ENCODE data around the gene KLF12. TPM values are rescaled to one million over a fixed set of nuclear protein-coding genes. Genes with fewer than 3 reads are reported as not detected.

KLF12 gene
- total RNA-seq, 1 experiment from 2014 or later: 7.7 TPM

DNA sequence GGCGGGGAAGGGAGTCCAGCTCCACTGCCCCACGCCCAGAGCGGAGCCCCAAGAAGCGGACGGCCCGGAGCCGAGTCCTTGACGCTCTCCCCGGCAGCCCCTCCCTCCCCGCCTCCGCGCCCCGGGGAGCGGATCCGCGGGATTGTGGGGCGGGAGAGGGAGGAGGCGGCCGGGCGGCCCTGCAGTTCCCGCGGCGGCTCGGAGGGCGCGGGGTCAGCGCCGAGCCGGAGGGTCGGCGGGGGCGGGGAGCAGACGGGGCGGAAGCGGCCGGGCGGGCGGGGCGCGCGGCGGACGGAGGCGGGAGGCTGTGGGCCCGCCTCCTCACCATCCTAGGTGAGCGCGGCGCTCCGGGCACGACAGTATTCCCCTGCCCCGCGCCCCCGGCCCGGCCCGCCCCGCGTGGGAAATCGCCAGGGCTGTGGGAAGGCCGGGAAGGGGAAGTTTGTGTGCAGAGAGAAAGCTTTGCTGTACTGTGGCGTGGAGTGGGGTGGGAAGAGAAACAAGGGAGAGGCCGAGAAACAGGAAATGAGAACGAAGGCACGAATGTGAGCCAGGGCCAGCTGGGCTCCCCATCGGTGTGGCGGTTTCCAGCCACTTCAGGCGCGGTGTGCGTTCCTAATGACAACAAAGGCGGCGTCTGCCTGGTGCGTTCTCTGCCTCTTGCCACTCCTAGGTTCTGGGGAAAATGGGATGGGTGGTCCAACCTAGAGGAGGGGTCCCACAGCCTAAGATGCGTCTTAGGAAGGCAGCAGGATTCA, 1.3 kb upstream of the KLF12 start:
- peak; percentile 56 for DNase-seq (ENCODE audit: low read depth)

DNA sequence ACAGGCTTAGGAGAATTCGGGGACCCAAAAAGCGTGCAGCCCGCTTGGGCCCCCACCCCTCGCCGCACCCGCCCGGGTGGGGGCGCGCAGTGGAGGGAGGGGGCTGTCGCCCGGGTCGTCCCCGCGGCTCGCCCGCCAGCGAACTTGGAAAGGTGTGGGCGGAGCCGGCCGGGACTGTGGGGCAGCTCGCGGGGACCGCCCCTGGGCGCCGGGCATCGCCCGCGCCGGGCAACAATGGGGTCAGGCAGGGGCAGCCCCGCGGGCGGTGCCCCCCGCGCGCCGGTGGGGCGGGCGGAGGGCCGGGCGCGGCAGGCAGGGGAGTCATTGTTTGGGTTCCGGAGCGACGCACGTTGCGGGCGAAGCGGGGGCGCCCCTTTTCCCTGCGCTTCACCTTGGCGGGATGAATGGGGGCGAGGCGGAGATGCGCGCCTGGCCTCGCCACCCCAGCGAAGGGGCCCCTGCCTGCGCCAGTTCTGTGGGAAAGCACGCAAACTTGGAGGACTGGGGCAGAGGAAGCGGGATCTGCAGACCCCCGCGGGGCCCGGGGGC, 647 bp upstream of the KLF12 start:
- peak; percentile 56 for DNase-seq (ENCODE audit: low read depth)

DNA sequence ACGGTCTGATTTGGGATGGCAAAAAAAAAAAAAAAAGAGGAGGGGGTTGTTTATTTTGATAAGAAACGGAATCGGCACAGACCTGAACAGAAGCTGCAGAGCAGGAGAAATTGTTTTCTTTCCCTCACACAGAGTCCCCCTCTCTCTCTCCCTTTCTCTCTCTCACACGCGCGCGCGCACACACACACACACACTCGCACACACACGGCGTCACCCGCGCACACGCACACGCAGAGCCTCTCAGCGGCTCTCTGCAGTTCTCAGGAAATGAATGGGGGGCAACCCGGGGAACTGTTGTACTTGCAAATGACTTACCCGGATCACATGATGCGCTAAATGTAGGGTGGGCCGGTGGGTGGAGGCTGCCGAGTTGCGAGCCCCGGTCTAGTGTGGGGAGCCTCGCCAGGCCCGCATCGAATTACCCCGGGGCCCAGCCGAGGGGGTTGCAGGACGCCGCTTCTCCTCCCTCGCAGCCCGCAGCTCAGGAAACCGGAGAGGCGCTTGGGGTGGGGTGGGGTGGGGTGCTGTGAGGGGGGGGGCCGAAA, 475 bp downstream of the KLF12 start:
- peak; percentile 91 for DNase-seq (ENCODE audit: low read depth)

- DNase-seq (ENCODE audit: low read depth): peak; percentile 31
These were observed 1.2 kb downstream of the KLF12 start for GRCh38 chr13:74132776-74133656.

- no peak for DNase-seq (ENCODE audit: low read depth)
These were observed 1.9 kb downstream of the KLF12 start for GRCh38 chr13:74132152-74132775.

DNA sequence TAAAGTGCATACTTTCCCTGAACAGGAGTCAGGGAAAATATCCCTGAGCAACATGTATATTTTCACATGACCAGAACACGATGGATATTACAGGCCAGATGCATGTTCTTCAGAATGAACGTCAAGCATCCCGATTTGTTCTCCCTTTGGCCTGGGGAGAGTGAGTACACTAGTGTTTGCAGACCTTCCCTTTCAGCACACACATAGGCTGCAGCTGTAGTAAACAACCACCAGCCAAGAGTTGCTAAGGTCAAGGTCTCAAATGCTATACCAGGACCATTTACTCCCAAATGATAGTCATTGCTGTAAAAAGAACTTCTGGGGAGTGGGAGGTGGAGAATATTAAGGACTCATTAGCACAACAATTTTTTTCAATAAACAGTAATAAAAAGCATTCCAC, 3.0 kb downstream of the KLF12 start:
- no peak for DNase-seq (ENCODE audit: low read depth)

DNA sequence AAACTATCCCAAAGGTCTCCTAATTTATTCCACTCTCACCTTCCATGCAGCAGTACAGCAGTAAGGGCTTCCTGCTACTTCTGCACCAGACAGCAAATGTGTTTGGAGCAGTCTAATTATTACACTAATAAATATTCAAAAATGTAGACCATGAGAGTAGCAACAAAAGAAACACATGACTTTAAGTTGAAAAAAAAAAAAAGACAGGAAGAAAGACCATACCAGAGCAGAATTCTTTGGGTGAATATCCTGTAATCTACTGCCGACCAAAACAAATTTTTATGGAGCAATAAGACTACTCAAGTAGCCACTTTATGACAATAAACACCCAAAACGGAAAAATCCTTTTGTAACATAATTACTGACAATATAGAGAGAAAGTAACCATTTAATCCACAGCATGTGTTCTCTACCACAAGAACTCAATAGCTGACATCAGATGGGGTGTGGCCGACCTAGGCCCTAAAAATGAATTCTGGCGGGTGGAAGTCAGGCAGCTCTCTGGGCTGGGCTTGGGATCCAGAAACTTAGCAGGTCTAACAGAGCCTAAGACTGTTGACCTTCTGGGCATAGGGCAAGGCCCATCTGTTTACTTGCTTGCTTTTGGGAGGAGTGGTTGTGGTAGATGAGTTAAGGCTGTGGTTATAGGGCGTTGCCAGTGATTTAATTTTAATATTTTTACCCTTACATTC, 4.6 kb downstream of the KLF12 start:
- DNase-seq (ENCODE audit: low read depth): no peak

DNA sequence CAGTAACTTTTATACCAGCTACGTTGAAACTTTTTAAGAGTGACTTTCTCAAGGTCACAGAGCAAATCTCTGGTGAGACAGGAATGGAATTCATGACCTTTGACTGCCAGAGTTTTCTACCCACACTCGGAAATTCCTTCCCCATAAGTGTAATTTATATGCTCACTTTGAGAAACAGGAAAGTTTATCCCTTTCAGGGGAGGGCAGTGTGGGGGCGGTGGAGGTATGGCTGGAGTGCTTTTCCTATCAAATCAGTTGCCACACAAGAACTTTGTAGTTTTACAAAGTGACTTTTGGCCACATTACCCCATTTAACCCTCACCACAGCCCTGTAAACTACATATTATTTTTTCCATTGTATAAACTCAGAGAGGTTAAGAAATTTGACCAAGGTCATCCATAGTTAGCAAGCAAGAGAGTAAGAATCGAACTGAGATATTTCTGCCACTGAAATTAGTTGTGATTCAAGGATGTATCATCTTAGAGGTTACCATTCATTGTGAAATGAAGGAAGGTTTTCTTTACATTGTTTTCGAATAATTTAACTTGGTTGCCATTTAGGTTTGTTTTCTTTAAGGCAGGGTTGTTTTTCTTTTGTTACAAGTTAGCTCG, 5.9 kb downstream of the KLF12 start:
- DNase-seq (ENCODE audit: low read depth): peak; percentile 54

DNA sequence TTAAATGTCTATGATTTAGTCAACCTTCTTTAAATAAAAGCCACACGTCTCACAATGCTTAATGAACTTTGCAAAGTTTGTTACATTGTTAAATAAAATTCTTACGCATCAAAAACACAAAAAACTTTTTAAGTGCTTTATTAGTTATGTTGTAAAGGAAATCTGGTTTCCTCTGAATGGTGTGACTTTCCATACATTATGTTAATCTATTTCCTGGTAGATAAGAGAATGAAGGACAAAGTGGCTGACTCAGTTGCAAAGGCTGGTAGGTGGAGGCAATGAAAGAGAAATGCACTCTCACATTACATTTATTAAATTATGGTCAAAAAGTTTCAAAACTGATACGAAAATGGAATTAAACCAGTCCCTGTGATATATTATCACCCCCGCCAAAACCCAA, 15.9 kb downstream of the KLF12 start:
- DNase-seq (ENCODE audit: low read depth): no peak

DNA sequence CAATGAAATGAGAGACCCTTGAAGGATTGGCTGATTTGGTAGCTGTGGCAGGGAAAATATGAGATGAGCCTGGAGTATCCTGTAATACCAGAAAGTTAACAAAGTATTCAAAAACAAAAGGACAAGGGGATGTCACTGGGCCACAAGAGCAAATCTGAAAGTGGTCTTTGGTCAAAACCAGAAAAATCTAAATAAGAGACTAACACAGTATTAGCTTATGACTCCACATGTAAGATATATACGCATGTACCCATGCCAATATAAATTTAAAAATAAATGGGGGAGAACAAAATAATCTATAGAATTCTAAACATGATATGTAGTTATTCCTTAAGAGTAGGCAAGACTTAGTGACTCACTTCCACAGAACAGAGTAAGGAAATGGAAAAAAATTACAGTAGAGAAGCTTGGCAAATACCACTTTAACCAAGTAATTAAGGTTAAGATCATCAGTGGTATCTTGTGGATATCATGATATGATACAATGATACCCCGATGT, 16.9 kb downstream of the KLF12 start:
- no peak for DNase-seq (ENCODE audit: low read depth)

GRCh38 chr13:74115133-74115532, 19.1 kb downstream of the KLF12 start:
- DNase-seq (ENCODE audit: low read depth): peak; percentile 84

DNA sequence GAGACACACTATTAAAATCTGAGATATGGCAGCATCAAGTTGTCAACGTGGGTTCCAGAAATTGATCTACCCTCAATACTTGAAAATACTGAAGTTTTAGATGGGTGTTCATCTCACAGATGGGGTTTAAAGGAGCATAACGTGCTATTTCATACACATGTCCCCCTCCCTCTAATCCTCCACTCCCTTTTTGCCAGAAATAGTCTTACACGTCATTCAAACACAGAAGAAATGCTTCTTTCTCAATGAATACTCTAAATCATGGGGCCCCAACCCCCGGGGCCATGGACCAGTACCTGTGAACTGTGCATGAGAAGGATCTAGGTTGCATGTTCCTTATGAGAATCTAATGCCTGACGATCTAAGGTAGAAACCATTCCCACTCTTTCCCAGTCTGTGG, 19.6 kb downstream of the KLF12 start:
- no peak for DNase-seq (ENCODE audit: low read depth)

- peak; percentile 15 for DNase-seq (ENCODE audit: low read depth)
These were observed 20.0 kb downstream of the KLF12 start for GRCh38 chr13:74114202-74114601.

DNA sequence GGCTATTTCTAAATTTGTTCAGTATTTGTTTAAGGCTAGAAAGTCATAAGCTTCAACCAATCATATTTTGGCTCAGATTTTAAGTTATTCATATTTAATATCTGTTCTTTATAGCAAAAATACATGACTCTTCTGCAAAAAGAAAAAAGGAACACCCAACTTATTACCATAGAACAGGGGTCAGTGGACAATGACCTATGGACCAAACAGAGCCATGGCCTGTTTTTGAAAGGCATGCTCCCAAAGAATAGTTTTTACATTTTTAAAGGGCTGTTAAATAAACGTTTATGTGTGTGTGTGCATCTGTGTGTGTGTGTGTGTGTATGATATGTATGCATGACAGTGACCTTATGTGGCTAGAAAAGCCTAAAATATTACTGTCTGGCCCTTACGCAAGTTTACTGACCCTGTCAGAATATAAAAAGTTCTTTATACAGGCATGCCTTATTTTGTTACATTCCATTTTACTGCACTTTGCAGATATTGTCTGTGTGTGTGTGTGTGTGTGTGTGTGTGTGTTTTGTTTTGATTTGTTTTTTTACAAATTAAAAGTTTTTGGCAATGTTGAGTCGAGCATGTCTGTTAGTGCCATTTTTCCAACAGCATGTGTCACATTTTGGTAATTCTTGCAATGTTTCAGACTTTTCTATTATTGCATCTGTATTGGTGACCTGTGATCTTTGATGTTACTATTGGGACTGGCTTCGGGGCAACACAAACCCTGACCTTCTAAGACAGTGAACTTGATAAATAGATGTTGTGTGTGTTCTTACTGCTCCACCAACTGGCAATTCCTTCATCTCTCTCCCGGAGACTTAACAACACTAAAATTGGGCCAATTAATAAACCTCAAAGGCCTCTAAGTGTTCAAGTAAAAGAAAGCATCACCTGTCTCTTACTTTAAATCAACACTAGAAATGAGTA, 22.0 kb downstream of the KLF12 start:
- no peak for DNase-seq (ENCODE audit: low read depth)

DNA sequence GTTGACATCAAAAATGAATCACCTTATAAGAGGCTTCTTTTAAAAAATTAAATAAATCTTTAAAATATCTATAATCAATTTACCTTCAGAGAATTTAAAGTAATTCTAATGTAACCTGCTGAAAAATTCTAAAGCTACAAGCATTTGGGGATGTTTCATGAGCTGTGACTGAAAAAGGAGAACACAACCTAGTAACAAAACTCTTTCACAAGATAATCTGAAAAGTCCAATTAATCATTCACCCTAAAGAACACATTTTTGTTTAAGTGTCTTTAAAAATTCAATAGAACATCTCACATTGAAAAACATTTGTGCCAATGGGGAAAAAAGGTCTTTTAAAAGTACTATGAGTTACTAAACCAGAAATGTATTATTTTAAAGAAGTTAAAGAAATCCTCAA, 22.8 kb downstream of the KLF12 start:
- DNase-seq (ENCODE audit: low read depth): no peak

- DNase-seq (ENCODE audit: low read depth): no peak
These were observed 24.2 kb downstream of the KLF12 start for GRCh38 chr13:74110053-74110452.

DNA sequence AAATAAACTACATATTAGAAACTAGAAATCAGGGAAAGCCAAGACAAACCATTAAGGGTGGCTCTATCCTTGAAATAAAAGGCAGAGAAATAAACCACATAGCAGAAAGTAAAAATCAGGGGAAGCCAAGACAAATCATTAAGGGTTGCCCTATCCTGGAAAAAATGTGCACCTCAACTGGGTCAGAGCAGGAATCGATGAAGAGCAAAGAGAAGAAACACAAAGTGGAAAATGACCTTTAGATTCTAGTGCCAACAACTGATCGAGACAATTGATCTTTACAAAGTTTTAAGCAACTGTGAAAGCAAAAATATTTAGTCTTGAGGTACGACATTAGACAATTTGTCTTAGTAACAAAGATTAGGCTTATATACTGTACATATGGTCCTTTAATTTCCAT, 26.6 kb downstream of the KLF12 start:
- no peak for DNase-seq (ENCODE audit: low read depth)

- no peak for DNase-seq (ENCODE audit: low read depth)
These were observed 28.3 kb downstream of the KLF12 start for GRCh38 chr13:74105871-74106270.

GRCh38 chr13:74104661-74105275, 29.4 kb downstream of the KLF12 start:
- no peak for DNase-seq (ENCODE audit: low read depth)
